HG03108 (cell line): ENCODE measurements around the gene FBXO9.
"Not testable (repeated sequence)": the region's sequence is repeated elsewhere in the genome, so short reads cannot be mapped to it uniquely, and the experiment has no call there.

Experiments
- ATAC-seq: cut with Tn5 transposase; IDR thresholded peaks from one replicate; pipeline ENCODE4 v1.9.1; 2021; ENCODE audit warnings: moderate library complexity; ENCODE audit not compliant: unreplicated experiment

The FBXO9 gene

GRCh38 chr6:53045891-53046673 lies 19.1 kb upstream of the FBXO9 start:
- no peak for ATAC-seq

DNA sequence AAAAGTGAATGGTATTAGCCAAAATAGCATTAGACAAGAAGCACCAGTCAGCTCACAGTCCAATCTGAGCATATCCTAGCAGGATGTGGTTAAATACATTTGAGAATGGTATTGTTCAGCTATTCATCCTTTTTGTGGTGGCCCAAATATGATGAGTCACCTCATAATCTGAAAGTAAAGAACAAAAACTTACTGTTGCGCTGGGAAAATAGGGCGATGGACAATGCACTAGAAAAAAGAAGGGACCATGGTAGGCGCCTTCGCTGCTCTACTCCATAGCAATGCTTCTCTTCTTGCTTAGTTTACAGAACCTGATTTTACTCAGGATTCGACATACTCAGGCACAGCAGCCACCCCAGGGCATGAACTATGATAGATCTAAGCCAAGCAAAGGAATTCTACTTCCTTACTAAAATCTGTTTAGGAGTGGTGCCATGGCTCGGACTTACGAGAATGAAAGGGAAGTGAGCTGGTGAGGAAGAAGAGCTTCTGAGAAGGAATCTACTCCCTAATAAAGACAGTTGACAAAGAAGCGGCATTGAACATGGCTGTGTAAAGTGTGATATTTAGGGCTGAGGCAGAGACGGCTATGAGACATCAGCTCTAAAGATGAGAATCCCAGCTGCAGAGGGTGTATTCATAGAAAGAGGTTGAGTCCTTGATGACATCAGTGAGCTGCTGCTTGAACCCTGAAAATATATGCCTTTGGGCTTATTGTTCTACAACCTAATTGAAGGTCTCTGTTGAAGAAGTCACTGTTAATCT lies 16.6 kb upstream of the FBXO9 start:
- peak; percentile 94 for ATAC-seq

- ATAC-seq = no peak
Measured at GRCh38 chr6:53049415-53049814, 15.8 kb upstream of the FBXO9 start.

DNA sequence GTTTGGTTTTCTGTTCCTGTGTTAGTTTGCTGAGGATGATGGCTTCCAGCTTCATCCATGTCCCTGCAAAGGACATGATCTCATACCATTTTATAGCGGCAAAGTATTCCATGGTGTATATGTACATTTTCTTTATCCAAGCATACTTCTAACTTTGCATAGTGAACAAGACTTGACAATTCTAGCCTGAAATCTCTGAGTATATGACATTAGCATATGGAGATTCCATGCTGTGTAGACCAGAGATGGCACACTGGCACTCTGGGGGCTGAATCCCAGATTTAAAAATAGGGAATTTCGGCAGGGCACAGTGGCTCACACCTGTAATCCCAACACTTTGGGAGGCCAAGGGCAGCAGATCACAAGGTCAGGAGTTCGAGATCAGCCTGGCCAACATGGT lies 13.1 kb upstream of the FBXO9 start:
- ATAC-seq = not testable (repeated sequence)

GRCh38 chr6:53054532-53054931 lies 10.7 kb upstream of the FBXO9 start:
- ATAC-seq = no peak

DNA sequence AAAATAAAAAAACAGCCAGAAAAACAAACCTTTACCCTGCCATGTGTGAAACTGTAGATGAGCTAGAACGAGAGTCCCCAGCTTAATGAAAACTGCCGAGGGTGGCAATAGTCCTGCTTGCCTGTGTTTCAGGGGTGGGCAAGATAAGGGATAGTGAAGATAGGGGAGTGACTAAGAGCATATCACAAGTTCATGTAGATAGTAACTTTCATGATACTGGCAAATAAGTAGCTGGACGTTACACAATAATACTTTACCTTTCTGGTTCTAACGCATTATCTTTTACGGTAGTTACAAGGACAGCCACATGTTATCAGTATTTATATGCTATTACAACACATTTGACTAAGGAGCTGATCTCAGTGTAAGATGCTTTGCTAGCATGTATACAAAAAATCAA lies 9.3 kb upstream of the FBXO9 start:
- no peak for ATAC-seq

DNA sequence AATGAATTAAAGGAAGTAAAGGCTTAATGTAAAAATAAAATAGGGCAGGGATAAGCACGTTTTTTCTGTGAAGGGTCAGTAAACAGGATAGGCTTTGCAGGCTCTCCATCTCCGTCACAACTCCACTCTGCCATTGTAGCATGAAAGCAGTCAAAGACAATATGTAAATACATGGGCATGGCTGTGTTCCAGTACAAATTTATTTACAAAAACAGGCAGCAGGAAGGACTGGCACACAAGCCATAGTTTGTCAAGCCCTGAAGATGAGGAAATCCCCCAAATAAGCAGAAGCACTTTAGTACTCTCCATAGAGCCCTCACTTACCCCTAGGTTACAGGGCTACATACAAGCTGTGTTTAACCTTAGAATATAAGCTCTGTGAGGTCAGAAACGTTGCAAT lies 8.9 kb upstream of the FBXO9 start:
- no peak for ATAC-seq

GRCh38 chr6:53058388-53059195 lies 6.6 kb upstream of the FBXO9 start:
- no peak for ATAC-seq

GRCh38 chr6:53059648-53060589 lies 5.3 kb upstream of the FBXO9 start:
- ATAC-seq = no peak

- no peak for ATAC-seq
Measured at GRCh38 chr6:53062169-53062539, 3.0 kb upstream of the FBXO9 start.

GRCh38 chr6:53064255-53064654 lies 949 bp upstream of the FBXO9 start:
- ATAC-seq = not testable (repeated sequence)

DNA sequence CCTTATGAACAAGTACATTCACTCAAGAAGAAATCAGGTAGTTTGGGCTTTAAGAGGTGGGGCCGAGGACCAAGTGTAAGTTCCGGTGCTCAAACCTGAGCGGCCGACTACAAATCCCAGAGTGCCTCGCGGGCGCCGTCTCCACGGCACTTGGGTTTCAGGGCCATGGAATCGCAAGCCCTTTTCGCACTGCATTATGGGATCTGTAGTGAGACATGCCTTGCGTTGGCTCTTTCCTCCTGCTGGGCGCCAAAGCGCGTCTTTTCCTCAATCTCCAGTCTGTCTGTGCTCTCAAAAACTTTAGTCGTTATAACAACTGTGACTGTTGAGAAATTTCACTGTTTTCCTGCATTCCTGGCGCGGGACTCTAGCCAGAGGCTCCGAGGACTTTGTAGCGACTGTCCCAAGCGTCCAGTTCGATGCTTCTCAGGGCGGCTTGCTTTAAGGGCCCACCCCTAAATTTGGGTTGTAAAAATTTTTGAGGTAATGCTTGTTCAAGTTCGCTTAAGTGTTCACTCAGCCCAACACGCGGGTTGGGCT lies 408 bp upstream of the FBXO9 start:
- peak; percentile 71 for ATAC-seq

- ATAC-seq = no peak
Measured at GRCh38 chr6:53066077-53066417, 843 bp downstream of the FBXO9 start.

DNA sequence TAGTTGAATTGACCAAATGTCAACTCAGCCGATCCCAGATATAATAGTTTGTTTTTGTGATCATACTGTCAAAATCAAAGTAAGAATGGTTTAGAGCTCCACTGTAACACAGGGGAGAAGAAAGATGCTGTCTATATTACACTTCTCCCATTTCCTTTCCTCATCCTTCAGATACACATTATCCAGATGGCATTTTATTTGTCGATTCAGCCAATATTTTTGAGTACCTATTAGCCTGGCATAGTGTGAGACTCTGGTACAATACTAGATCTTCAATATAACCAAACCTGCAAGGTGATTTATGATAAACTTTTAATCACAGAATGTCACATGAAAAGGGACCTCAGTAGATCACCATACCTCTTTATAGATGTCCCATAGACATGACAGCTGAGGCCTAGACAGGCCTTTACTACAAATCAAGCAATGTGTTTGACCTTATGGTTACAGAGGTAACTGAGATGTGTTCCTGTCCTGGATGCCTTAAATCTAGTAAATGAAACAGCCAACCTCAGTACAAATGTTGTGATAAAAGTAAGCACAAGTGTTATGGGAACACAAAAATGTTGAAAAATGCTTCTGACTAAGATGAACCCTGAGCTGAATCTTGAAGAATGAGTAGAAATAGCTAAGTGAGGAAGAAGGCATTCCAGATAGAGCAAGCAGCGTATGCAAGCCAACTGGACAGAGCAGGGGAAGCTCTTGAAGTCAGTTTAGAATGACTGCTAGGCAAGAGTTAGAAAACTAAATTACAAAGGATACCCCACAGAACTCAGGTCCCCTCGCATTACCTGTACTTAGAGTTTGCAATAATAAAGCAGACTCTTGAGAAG lies 1.9 kb downstream of the FBXO9 start:
- no peak for ATAC-seq

GRCh38 chr6:53067849-53068361 lies 2.7 kb downstream of the FBXO9 start:
- ATAC-seq = no peak

DNA sequence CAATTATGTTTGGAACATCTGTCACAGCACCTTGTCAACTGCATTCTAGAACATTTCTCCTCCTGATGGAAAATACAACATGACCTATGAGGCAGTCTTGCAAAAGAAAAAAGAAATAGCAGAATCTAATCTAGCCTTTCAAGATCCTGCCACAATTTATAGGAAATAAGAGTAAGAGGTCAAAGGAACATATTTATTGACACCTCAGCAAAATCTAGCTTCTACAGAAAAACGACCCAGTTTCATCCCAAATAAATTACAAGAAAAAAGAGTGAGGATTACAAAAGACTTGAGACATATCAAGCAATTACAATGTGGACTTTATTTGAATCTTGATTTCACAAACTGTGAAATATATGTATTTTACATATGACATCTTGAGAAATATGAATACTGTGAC lies 4.2 kb downstream of the FBXO9 start:
- no peak for ATAC-seq

DNA sequence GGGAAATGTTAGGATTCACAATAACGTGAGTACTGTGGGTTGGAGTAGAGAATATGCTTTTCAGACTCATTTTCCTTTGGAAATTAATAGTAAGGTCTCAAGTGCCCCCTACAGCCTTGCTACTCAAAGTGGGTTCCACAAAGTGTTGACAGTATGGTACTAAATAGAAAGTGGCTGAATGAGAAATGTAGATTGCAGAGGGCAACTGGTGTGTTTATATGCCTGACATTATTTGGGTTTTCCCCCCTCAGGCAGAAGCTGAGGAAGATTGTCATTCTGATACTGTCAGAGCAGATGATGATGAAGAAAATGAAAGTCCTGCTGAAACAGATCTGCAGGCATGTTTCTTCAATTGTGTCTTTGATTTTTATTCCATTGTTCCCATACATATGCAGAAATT lies 5.6 kb downstream of the FBXO9 start:
- peak; percentile 67 for ATAC-seq

DNA sequence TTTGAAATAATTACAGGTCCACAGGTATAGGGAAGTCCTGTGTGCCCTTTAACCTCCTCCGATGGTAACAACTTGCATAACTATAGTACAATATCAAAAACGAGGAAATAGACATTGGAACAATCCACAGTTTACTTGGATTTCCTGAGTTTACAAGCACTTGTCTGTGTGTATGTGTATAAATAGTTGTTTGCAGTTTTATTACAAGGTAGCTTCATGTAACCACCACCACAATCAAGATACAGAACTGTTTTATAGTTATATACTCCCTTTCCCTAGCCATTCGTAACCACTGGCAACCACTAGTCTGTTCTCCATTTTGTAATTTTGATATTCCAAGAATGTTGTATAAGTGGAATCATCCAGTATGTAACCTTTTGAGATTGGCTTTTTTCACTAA lies 9.1 kb downstream of the FBXO9 start:
- ATAC-seq = no peak

GRCh38 chr6:53080813-53081212 lies 15.6 kb downstream of the FBXO9 start:
- no peak for ATAC-seq
